Esophagus (tissue), 2 donors: ENCODE measurements around the gene KCNE1. TPM values are rescaled to one million over a fixed set of nuclear protein-coding genes. Genes with fewer than 3 reads are reported as not detected.
"Not testable (repeated sequence)": the region's sequence is repeated elsewhere in the genome, so short reads cannot be mapped to it uniquely, and the experiment has no call there.

Source experiments
- H3K27ac ChIP-seq, 2 donors: one replicate each; pipeline ENCODE4 v1.5.1; 2013; ENCODE audit warnings: low read depth in 2 of 2, mild to moderate bottlenecking in 2 of 2, inconsistent platforms in 1 of 2, low read length in 1 of 2, moderate library complexity in 1 of 2
- H3K27me3 ChIP-seq, 2 donors: one replicate each; pipeline ENCODE4 v1.6.1; 2013; ENCODE audit warnings: low read length in 2 of 2, control low read depth in 1 of 2, mild to moderate bottlenecking in 1 of 2; ENCODE audit not compliant: insufficient read depth in 2 of 2, control insufficient read depth in 1 of 2
- H3K36me3 ChIP-seq, 2 donors: one replicate each; pipeline ENCODE4 v1.6.1; 2013; ENCODE audit warnings: low read length in 1 of 2; ENCODE audit not compliant: control insufficient read depth in 2 of 2, insufficient read depth in 2 of 2
- H3K4me1 ChIP-seq, 2 donors: one replicate each; pipeline ENCODE4 v1.6.1; 2013; ENCODE audit warnings: low read length in 1 of 2; ENCODE audit not compliant: control insufficient read depth in 2 of 2, insufficient read depth in 2 of 2
- H3K4me3 ChIP-seq, 2 donors: one replicate each; pipeline ENCODE4 v1.5.1; 2013; ENCODE audit warnings: low read length in 2 of 2, mild to moderate bottlenecking in 2 of 2, low read depth in 1 of 2, moderate library complexity in 1 of 2
- H3K9me3 ChIP-seq, 2 donors: one replicate each; pipeline ENCODE4 v1.6.1; 2013; ENCODE audit warnings: mild to moderate bottlenecking in 2 of 2, low read depth in 1 of 2, low read length in 1 of 2, moderate library complexity in 1 of 2; ENCODE audit not compliant: control insufficient read depth in 2 of 2, insufficient read depth in 1 of 2
- WGBS, 2 donors: extraction: QIAGEN DNeasy Blood & Tissue Kit; methylation state at CpG; one replicate each; pipeline ENCODE4 v1.1.7; 2013; 5-methylcytosine and 5-hydroxymethylcytosine counted together
- polyA plus RNA-seq, 2 donors: library from polyadenylated mRNA; stranded (reverse); fragments of 200-250 nt; gene quantifications; one replicate each; pipeline ENCODE4 v1.2.3, GENCODE V29; 2013
- donor health status: healthy with polysubstance abuse.
- donor health status: Bipolar disorder and iron deficiency.

The KCNE1 gene
- polyA plus RNA-seq, result under 1 TPM; 0.04 to 0.12 TPM

DNA sequence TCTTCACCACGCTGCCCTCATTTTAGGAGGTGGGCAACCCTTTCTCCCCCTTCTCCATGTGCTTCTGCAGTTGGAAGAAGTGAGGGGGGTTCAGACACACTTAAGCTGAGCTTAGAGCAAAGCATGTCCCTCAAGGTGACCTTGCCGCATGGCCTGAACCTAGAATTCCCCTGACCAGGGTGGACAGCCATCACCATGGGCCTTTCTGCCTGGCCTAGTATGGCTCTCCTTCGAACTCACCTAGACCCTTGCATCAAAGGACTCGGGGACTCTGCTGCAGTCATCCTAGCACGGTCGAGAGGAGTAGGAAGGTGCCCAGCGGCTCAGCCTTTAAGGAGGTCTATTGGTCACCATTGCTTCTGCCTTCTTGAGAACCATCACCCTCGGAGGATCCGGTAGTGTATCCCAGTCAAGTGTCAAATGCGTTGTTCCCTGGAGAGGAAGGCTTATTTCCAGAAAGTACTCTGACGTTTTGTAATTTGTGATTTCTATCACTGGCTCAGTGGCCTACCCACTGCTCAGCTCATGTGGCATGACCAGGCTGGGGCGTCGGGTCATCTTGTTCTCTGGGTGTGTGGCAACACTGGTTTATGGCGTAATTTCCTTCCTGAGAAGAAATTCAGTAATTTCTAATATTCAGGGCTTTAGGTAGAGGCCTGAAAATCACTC is at the start of gene KCNE1:
Gene KCNE1 (minus strand): TSS at position 424 of the 669 bp plus-strand sequence. CDS start 62,576 bp downstream, outside the sequence.
- H3K4me3 ChIP-seq, result no peak within 1 kb of the TSS
- no peak within 1 kb of the TSS for H3K27ac ChIP-seq

DNA sequence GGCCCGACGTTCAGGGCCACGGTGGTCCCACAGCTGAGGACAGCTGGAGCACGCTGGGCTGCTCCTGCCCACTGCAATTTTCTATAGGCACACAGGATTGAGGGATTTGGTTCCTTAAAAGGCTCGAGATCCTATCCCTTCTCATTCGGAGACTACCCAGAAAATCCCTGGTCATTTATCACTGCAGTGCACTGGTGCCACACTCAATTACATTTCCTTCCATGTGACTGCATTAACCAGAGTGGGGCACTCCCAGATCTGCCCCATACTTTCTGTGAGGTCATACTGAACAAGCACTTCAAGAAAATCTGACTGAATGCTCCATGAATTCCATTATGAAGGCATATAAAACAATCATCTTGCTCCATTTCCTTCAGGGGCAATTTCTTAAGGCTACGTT is 49.8 kb upstream of the KCNE1 start:
- Histone ChIP-seq H3K27ac (no peak overlapping the region), H3K4me3 (no peak overlapping the region), H3K36me3 (no peaks in the 10 kb centered on the region), H3K4me1 (peaks cover 0 to 2% of the 10 kb centered on the region in 2 donors), H3K27me3 (no peaks in the 10 kb centered on the region), H3K9me3 (no peaks in the 10 kb centered on the region)
- WGBS, 2 donors, result 86 to 88% methylated on average over 7 of the region's 7 CpGs

More for the DNA sequence above, at the start of gene KCNE1:
- 89 to 91% methylated on average over 14 of the region's 14 CpGs for WGBS, 2 donors
- H3K27me3 ChIP-seq, result no peaks in the 10 kb centered on the region
- H3K9me3 ChIP-seq, result no peaks in the 10 kb centered on the region
- H3K36me3 ChIP-seq, result no peaks in the 10 kb centered on the region
- peaks cover 0 to 5% of the 10 kb centered on the region in 2 donors for H3K4me1 ChIP-seq

DNA sequence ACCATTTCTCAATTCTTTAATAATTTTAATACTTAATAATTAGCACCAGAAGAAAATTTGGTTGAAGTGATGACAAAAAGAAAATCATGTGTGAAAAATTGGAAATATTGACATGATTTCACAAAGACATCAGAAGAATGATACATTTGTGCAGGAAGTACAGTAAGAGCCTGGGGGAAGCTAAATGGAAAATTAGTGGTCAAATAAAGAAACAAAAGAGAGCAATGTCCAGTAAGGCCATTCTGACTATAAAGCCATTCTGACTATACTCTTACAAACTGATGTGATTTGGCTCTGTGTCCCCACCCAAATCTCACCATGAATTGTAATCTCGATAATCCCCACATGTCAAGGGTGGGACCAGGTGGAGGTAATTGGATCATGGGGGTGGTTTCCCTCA is 48.6 kb upstream of the KCNE1 start:
- Histone ChIP-seq H3K9me3 (no peaks in the 10 kb centered on the region), H3K27ac (no peak overlapping the region), H3K4me1 (peaks cover 0 to 2% of the 10 kb centered on the region in 2 donors), H3K4me3 (no peak overlapping the region), H3K36me3 (no peaks in the 10 kb centered on the region), H3K27me3 (no peaks in the 10 kb centered on the region)
- 0% methylated on average over 1 of the region's 1 CpG for WGBS, 2 donors

DNA sequence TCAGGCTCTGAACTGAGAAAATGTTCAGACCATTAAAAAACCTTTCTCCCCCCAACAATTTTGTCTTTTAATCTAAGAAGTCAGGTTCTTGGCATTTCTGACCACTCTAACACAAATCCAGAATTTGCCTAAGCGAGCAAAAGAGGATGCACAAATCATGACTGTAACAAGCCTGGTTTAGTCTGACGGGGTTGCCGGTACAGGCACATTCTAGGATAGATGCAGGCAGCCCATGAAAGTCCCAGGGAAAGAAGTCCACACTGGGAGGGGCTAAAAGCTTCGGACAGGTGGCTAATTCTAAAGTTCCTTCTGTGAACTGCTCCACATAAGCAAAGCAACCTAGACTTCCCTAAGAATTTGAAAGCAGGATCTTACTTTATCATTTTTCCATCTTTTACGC is 48.0 kb upstream of the KCNE1 start:
- no peak overlapping the region for H3K27ac ChIP-seq

DNA sequence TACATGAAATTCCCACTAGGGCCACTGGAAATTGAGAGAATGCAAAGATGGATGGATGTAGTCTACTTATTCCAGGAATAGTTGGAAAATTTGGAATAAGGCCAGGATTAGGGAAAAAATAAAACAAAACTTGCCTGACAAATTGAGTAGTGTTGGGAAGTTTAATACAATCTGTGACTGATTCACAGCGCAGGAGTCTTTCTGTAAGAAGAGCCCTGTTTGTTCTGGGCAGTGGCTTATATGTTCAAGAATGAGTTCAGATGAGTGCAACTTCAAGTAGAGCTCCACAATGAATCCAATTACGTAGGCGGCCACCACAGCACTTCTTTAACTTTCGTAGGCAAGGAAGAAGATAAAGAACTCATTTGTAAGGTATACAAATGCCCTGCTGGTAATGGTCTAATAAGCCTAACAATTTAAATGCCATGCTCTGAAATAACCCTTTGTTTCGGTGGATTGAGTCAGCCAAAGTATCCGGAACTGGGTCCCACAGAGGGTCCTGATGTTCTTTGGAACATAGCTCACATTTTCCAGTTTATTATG is 47.1 kb upstream of the KCNE1 start:
- no peaks in the 10 kb centered on the region for H3K27me3 ChIP-seq
- H3K36me3 ChIP-seq, result no peaks in the 10 kb centered on the region
- H3K9me3 ChIP-seq, result no peaks in the 10 kb centered on the region
- 79 to 84% methylated on average over 6 of the region's 6 CpGs for WGBS, 2 donors
- H3K27ac ChIP-seq, result no peak overlapping the region
- no peak overlapping the region for H3K4me3 ChIP-seq
- no peaks in the 10 kb centered on the region for H3K4me1 ChIP-seq

More for the DNA sequence above, 48.0 kb upstream of the KCNE1 start:
- Histone ChIP-seq H3K4me1 (peaks cover 0 to 2% of the 10 kb centered on the region in 2 donors), H3K27me3 (no peaks in the 10 kb centered on the region), H3K36me3 (no peaks in the 10 kb centered on the region), H3K9me3 (no peaks in the 10 kb centered on the region), H3K4me3 (no peak overlapping the region)
- 89 to 92% methylated on average over 5 of the region's 5 CpGs for WGBS, 2 donors

DNA sequence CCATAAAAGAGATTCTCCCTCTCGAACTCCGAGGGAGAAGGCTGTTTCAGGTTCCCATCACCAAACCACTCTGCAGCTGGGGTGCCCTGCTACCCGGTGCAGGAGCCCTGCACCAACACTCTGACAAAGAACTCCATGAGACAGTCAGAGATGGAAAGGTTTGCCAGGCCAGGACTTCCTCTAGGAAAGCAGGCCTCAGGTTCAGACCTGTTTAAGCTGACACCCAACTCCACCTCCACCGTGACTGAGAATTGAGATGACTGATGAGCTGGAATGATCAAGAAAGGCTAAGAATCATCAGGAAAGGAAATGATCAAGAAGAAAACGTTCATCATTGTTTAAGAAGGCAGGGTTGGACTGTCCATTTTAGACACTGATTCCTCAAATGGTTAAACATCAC is 46.2 kb upstream of the KCNE1 start:
- Histone ChIP-seq H3K36me3 (no peaks in the 10 kb centered on the region), H3K27ac (no peak overlapping the region), H3K4me1 (no peaks in the 10 kb centered on the region), H3K4me3 (no peak overlapping the region), H3K9me3 (no peaks in the 10 kb centered on the region), H3K27me3 (no peaks in the 10 kb centered on the region)
- 53 to 62% methylated on average over 5 of the region's 5 CpGs for WGBS, 2 donors

DNA sequence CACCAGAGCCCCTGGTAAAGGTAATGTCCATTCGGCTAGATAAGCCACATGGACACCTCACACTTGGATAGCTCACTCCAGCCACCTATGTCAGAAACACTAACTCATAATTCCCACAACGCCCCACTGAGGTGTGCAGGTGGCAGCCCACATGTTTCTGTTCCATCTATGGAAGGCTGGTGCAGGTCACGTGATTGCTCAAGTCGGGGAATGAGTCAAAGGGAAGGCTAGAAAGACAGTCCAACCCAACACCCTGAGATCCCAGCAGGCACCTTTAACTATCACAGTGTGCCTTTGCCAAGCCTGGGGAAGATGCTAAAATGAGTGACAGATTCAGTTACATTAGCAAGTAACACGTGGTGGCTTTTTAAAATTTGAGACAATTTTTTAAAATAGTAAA is 45.3 kb upstream of the KCNE1 start:
- H3K4me3 ChIP-seq, result no peak overlapping the region
- WGBS, 2 donors, result 79 to 80% methylated on average over 5 of the region's 5 CpGs
- H3K27me3 ChIP-seq, result no peaks in the 10 kb centered on the region
- no peaks in the 10 kb centered on the region for H3K9me3 ChIP-seq
- H3K27ac ChIP-seq, result no peak overlapping the region
- peaks cover 0 to 1% of the 10 kb centered on the region in 2 donors for H3K4me1 ChIP-seq
- H3K36me3 ChIP-seq, result no peaks in the 10 kb centered on the region

DNA sequence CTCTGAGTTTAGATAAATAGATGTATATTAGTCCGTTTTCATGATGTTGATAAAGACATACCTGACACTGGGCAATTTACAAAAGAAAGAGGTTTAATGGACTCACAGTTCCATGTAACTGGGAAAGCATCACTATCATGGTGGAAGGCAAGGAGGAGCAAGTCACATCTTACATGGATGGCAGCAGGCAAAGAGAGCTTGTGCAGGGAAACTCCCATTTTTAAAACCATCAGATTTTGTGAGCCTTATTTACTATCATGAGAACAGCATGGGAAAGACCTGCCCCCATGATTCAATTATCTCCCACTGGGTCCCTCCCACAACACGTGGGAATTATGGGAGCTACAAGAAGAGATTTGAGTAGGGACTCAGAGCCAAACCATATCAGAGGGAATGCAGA is 42.7 kb upstream of the KCNE1 start:
- H3K4me1 ChIP-seq, H3K27ac ChIP-seq, H3K9me3 ChIP-seq, H3K36me3 ChIP-seq, H3K27me3 ChIP-seq, H3K4me3 ChIP-seq: not testable (repeated sequence)
- WGBS, 2 donors, result 90 to 92% methylated on average over 2 of the region's 2 CpGs

DNA sequence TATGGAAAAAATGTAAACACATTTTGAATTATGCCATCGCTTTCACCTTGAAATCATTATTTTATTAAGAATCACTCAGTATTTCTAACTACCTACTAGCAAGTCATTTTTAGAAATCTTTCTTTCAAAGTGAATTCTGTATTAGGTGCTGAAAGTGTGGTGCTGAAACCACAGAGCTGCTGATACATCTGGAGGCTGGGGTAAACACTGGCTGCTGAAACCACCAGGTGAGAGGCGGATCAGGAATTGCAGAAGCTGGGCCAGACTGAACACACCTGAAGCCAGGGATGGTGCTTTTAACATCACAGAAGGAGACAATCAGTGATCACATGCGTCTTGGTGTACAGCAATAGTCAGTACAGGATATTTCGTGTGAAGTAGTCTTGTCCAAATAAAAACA is 42.2 kb upstream of the KCNE1 start:
- peaks cover 0 to 3% of the 10 kb centered on the region in 2 donors for H3K4me1 ChIP-seq
- H3K27me3 ChIP-seq, result no peaks in the 10 kb centered on the region
- H3K27ac ChIP-seq, result no peak overlapping the region
- no peaks in the 10 kb centered on the region for H3K36me3 ChIP-seq
- 90 to 95% methylated on average over 4 of the region's 4 CpGs for WGBS, 2 donors
- no peak overlapping the region for H3K4me3 ChIP-seq
- H3K9me3 ChIP-seq, result no peaks in the 10 kb centered on the region
